WTC11 (cell line): Measurements from ENCODE around the gene SEL1L3. TPM values are rescaled to one million over a fixed set of nuclear protein-coding genes. Genes with fewer than 3 reads are reported as not detected.

ENCODE experiments used
- ATAC-seq: fragments of 200-7000 bp; cut with Tn5 transposase; 2 replicates; pipeline ENCODE4 v1.10.0; 2021; ENCODE audit warnings: mild to moderate bottlenecking, moderate library complexity
- CTCF ChIA-PET: fragments of 300-600 bp; sonication (Branson Sonifier 250); formaldehyde crosslinking; loops from one replicate; lab custom pipeline; 2021; ENCODE audit warnings: antibody characterized with exemption; lab: Charles Lee
- POLR2A ChIA-PET: fragments of 350-600 bp; sonication (Branson Sonifier 250); formaldehyde crosslinking; loops from one replicate; lab custom pipeline; 2021; ENCODE audit warnings: antibody characterized with exemption; lab: Charles Lee
- DNase-seq: peaks from one replicate; pipeline ENCODE4 v3.0.0; 2021; ENCODE audit warnings: low spot score
- H3K27ac Mint-ChIP-seq: 2 replicates; pipeline ENCODE4 v1.8.0; 2021; ENCODE audit warnings: mixed read lengths
- H3K27me3 Mint-ChIP-seq: 2 replicates; pipeline ENCODE4 v1.8.0; 2021; ENCODE audit warnings: low read depth, mild to moderate bottlenecking, moderate library complexity, mixed read lengths
- H3K36me3 Mint-ChIP-seq: 2 replicates; pipeline ENCODE4 v1.8.0; 2021; ENCODE audit warnings: mixed read lengths
- H3K4me1 Mint-ChIP-seq: 2 replicates; pipeline ENCODE4 v1.8.0; 2022; ENCODE audit warnings: mixed read lengths
- H3K4me3 Mint-ChIP-seq: 2 replicates; pipeline ENCODE4 v1.8.0; 2021; ENCODE audit warnings: mild to moderate bottlenecking, moderate library complexity, mixed read lengths
- H3K9me3 Mint-ChIP-seq: 2 replicates; pipeline ENCODE4 v1.8.0; 2021; ENCODE audit warnings: mixed read lengths
- ATF1 ChIP-seq: sonication (generic); formaldehyde crosslinking; IDR thresholded peaks from 2 replicates; pipeline ENCODE4 v1.8.1; 2023; ENCODE audit warnings: mild to moderate bottlenecking, moderate library complexity, missing genetic modification reagents
- ATF3 ChIP-seq: sonication (generic); formaldehyde crosslinking; conservative IDR thresholded peaks from 2 replicates; pipeline ENCODE4 v1.8.1; 2022; ENCODE audit warnings: mild to moderate bottlenecking, missing genetic modification reagents
- FOXP1 ChIP-seq: sonication (generic); formaldehyde crosslinking; IDR thresholded peaks from 2 replicates; pipeline ENCODE4 v1.8.0; 2022; ENCODE audit warnings: missing genetic modification reagents, mild to moderate bottlenecking, moderate library complexity, borderline replicate concordance
- GTF2I ChIP-seq: fragments of 250-450 bp; sonication (Bioruptor Pico); conservative IDR thresholded peaks from 2 replicates; pipeline ENCODE4 v1.4.0; 2021; ENCODE audit warnings: mild to moderate bottlenecking
- NFE2L1 ChIP-seq: sonication (generic); formaldehyde crosslinking; IDR thresholded peaks from 2 replicates; pipeline ENCODE4 v1.8.1; 2023; ENCODE audit warnings: missing genetic modification reagents
- RELA ChIP-seq: sonication (generic); formaldehyde crosslinking; IDR thresholded peaks from 2 replicates; pipeline ENCODE4 v1.8.1; 2022; ENCODE audit warnings: missing genetic modification reagents, mild to moderate bottlenecking, borderline replicate concordance
- SMAD3 ChIP-seq: sonication (generic); formaldehyde crosslinking; IDR thresholded peaks from 2 replicates; pipeline ENCODE4 v1.8.0; 2022; ENCODE audit warnings: missing genetic modification reagents, mild to moderate bottlenecking, borderline replicate concordance
- SMAD4 ChIP-seq: sonication (generic); formaldehyde crosslinking; IDR thresholded peaks from 2 replicates; pipeline ENCODE4 v1.8.0; 2022; ENCODE audit warnings: mild to moderate bottlenecking, missing genetic modification reagents
- SOX15 ChIP-seq: fragments of 250-450 bp; sonication (Bioruptor Pico); IDR thresholded peaks from 2 replicates; pipeline ENCODE4 v1.9.0; 2021; ENCODE audit warnings: mild to moderate bottlenecking
- STAT6 ChIP-seq: sonication (generic); formaldehyde crosslinking; conservative IDR thresholded peaks from 2 replicates; pipeline ENCODE4 v1.8.1; 2023; ENCODE audit warnings: mild to moderate bottlenecking, low read depth, missing genetic modification reagents, moderate library complexity
- TCF7 ChIP-seq: sonication (generic); formaldehyde crosslinking; IDR thresholded peaks from 2 replicates; pipeline ENCODE4 v1.8.0; 2022; ENCODE audit warnings: mild to moderate bottlenecking, low read depth, missing genetic modification reagents, moderate library complexity
- TEAD1 ChIP-seq: sonication (generic); formaldehyde crosslinking; IDR thresholded peaks from 2 replicates; pipeline ENCODE4 v1.8.0; 2022; ENCODE audit warnings: mild to moderate bottlenecking, missing genetic modification reagents
- ZBTB43 ChIP-seq: sonication (generic); formaldehyde crosslinking; IDR thresholded peaks from 2 replicates; pipeline ENCODE4 v1.8.1; 2023; ENCODE audit warnings: mild to moderate bottlenecking, missing genetic modification reagents
- ZNF121 ChIP-seq: sonication (generic); formaldehyde crosslinking; IDR thresholded peaks from 2 replicates; pipeline ENCODE4 v1.8.0; 2023; ENCODE audit warnings: missing genetic modification reagents
- ZNF396 ChIP-seq: fragments of 250-450 bp; sonication (Bioruptor Pico); IDR thresholded peaks from 2 replicates; pipeline ENCODE4 v1.8.0; 2021; ENCODE audit warnings: mild to moderate bottlenecking, moderate library complexity, borderline replicate concordance
- total RNA-seq: library from RNA; stranded (reverse); gene quantifications from 3 replicates; pipeline ENCODE4 v1.2.3, GENCODE V29; 2021
- TF ChIP-seq, protein P1 (sequence below): fragments of 250-450 bp; sonication (Bioruptor Pico); IDR thresholded peaks from 2 replicates; pipeline ENCODE4 v2.1.2; 2022; ENCODE audit warnings: mild to moderate bottlenecking, moderate library complexity
- TF ChIP-seq, protein P2 (sequence below): sonication (generic); formaldehyde crosslinking; IDR thresholded peaks from 2 replicates; pipeline ENCODE4 v1.8.0; 2023; ENCODE audit warnings: mild to moderate bottlenecking, missing genetic modification reagents
- TF ChIP-seq, protein P3 (sequence below): sonication (generic); formaldehyde crosslinking; IDR thresholded peaks from 2 replicates; pipeline ENCODE4 v1.8.1; 2022; ENCODE audit warnings: mild to moderate bottlenecking, moderate library complexity, missing genetic modification reagents

Gene SEL1L3
- total RNA-seq, 1 experiment from 2014 or later = 31.5 TPM

- Mint-ChIP-seq H3K4me1 (peaks cover 27% of the 10 kb centered on the region), H3K9me3 (no peaks in the 10 kb centered on the region), H3K36me3 (no peaks in the 10 kb centered on the region), H3K4me3 (no peak overlapping the region), H3K27me3 (no peaks in the 10 kb centered on the region; the same call in 1 of the 2 replicates), H3K27ac (no peak overlapping the region)
- TF ChIP-seq, protein P1, sequence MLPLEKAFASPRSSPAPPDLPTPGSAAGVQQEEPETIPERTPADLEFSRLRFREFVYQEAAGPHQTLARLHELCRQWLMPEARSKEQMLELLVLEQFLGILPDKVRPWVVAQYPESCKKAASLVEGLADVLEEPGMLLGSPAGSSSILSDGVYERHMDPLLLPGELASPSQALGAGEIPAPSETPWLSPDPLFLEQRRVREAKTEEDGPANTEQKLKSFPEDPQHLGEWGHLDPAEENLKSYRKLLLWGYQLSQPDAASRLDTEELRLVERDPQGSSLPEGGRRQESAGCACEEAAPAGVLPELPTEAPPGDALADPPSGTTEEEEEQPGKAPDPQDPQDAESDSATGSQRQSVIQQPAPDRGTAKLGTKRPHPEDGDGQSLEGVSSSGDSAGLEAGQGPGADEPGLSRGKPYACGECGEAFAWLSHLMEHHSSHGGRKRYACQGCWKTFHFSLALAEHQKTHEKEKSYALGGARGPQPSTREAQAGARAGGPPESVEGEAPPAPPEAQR (CRISPR knock-in tag) = no peak
- TF ChIP-seq NFE2L1 (CRISPR knock-in tag) (no peak), ZBTB43 (CRISPR knock-in tag) (no peak), ATF3 (no peak), ZNF396 (CRISPR knock-in tag) (no peak), FOXP1 (CRISPR knock-in tag) (no peak), STAT6 (CRISPR knock-in tag) (no peak), GTF2I (CRISPR knock-in tag) (no peak), SMAD3 (no peak), ATF1 (CRISPR knock-in tag) (no peak), TEAD1 (CRISPR knock-in tag) (no peak), RELA (CRISPR knock-in tag) (no peak), SMAD4 (CRISPR knock-in tag) (no peak), TCF7 (CRISPR knock-in tag) (no peak), SOX15 (CRISPR knock-in tag) (no peak), ZNF121 (CRISPR knock-in tag) (no peak)
- TF ChIP-seq, protein P2, sequence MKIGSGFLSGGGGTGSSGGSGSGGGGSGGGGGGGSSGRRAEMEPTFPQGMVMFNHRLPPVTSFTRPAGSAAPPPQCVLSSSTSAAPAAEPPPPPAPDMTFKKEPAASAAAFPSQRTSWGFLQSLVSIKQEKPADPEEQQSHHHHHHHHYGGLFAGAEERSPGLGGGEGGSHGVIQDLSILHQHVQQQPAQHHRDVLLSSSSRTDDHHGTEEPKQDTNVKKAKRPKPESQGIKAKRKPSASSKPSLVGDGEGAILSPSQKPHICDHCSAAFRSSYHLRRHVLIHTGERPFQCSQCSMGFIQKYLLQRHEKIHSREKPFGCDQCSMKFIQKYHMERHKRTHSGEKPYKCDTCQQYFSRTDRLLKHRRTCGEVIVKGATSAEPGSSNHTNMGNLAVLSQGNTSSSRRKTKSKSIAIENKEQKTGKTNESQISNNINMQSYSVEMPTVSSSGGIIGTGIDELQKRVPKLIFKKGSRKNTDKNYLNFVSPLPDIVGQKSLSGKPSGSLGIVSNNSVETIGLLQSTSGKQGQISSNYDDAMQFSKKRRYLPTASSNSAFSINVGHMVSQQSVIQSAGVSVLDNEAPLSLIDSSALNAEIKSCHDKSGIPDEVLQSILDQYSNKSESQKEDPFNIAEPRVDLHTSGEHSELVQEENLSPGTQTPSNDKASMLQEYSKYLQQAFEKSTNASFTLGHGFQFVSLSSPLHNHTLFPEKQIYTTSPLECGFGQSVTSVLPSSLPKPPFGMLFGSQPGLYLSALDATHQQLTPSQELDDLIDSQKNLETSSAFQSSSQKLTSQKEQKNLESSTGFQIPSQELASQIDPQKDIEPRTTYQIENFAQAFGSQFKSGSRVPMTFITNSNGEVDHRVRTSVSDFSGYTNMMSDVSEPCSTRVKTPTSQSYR (CRISPR knock-in tag) = no peak
- TF ChIP-seq, protein P3, sequence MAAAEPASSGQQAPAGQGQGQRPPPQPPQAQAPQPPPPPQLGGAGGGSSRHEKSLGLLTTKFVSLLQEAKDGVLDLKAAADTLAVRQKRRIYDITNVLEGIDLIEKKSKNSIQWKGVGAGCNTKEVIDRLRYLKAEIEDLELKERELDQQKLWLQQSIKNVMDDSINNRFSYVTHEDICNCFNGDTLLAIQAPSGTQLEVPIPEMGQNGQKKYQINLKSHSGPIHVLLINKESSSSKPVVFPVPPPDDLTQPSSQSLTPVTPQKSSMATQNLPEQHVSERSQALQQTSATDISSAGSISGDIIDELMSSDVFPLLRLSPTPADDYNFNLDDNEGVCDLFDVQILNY = no peak
- ChIA-PET CTCF (interaction anchor here (0.6 to 1.1 kb wide), 3 partner anchors 16 to 130 kb away, joined by 3 to 8 read pairs (median 4); partner anchors contain the start of gene SMIM20), POLR2A (no interaction called here)
- DNase-seq (no peak), ATAC-seq (no peak)
Observed at GRCh38 chr4:25857851-25858400, 4.9 kb downstream of the SEL1L3 start.
